ENCODE data around the gene OPCML. TPM values are rescaled to one million over a fixed set of nuclear protein-coding genes. Genes with fewer than 3 reads are reported as not detected.

Gene OPCML
- total RNA-seq, 1 experiment from 2014 or later, result not detected

DNA sequence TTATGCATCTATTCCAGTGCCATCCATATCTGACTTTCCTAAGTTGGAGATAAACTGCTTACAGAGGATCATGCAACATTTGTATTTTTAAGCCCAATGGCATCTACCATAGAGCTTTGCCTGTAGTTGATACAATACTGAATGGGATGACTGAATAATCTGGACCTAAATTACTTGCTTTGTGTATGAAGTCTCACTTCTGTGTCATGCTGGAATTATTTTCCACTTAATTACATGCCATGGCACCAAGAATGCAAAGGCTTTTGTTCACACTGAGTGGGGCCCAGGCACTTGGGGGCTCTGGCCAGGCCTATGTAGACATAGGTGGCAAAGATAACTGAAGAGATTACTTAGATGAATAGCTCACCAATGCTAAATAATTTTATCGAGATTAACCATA lies 51.6 kb downstream of the OPCML start:
- peaks cover 33% of the 10 kb centered on the region for H3K9me3 Mint-ChIP-seq (ENCODE audit: unreplicated experiment)
- DNase-seq, result no peak
- intact Hi-C loops (cut with micrococcal nuclease; ENCODE audit: unreplicated experiment), result no loop called here
- ChIA-PET POLR2A (no interaction called here), CTCF (no interaction called here)
- H3K27me3 Mint-ChIP-seq (ENCODE audit: insufficient read depth, unreplicated experiment), result no peaks in the 10 kb centered on the region
- Histone ChIP-seq H3K4me1 (no peaks in the 10 kb centered on the region), H3K36me3 (ENCODE audit: control insufficient read depth, insufficient read depth, low read length) (no peaks in the 10 kb centered on the region), H3K4me3 (ENCODE audit: low read depth, low read length) (no peak overlapping the region), H3K9me3 (peaks cover 10% of the 10 kb centered on the region), H3K27me3 (replicated peaks; ENCODE audit: control insufficient read depth, insufficient read depth, low read length) (no peaks in the 10 kb centered on the region)
- TF ChIP-seq, protein P1, sequence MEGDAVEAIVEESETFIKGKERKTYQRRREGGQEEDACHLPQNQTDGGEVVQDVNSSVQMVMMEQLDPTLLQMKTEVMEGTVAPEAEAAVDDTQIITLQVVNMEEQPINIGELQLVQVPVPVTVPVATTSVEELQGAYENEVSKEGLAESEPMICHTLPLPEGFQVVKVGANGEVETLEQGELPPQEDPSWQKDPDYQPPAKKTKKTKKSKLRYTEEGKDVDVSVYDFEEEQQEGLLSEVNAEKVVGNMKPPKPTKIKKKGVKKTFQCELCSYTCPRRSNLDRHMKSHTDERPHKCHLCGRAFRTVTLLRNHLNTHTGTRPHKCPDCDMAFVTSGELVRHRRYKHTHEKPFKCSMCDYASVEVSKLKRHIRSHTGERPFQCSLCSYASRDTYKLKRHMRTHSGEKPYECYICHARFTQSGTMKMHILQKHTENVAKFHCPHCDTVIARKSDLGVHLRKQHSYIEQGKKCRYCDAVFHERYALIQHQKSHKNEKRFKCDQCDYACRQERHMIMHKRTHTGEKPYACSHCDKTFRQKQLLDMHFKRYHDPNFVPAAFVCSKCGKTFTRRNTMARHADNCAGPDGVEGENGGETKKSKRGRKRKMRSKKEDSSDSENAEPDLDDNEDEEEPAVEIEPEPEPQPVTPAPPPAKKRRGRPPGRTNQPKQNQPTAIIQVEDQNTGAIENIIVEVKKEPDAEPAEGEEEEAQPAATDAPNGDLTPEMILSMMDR (IDR thresholded peaks at IDR 0.05; ENCODE audit: insufficient read depth in 1 of 2, low read depth in 1 of 2, low read length in 1 of 2, severe bottlenecking in 1 of 2, unreplicated experiment in 1 of 2), result no peak
- H3K4me1 Mint-ChIP-seq (ENCODE audit: low read depth, unreplicated experiment), result no peaks in the 10 kb centered on the region
- no TSS peak for BruUV-seq (replicated peaks)
- H3K36me3 Mint-ChIP-seq (ENCODE audit: insufficient read depth, unreplicated experiment), result peaks cover 4% of the 10 kb centered on the region
- no peak overlapping the region for H3K4me3 Mint-ChIP-seq (ENCODE audit: unreplicated experiment)
- no peak overlapping the region for H3K27ac Mint-ChIP-seq (ENCODE audit: unreplicated experiment)

DNA sequence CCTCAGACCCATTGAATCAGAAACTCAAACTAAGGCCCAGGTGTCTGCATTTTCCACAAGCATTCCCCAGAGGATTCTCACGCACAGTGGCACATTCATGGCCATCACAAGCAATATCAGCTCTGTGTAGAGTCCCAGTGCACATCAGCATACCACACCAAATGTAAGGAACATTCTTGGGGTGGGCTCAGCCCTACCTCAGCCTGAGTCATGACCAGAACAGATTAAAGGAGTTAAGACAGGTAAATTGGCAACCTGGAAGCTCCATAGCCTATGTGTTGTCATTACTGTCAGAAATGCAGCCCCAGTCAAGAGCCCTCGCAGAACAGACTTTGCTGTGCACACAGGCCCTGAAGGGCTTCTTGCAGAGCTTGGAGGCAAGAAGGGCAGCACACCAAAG lies 53.1 kb downstream of the OPCML start:
- CTCF ChIA-PET, result no interaction called here
- TF ChIP-seq, protein P1 (IDR thresholded peaks at IDR 0.05; ENCODE audit: insufficient read depth in 1 of 2, low read depth in 1 of 2, low read length in 1 of 2, severe bottlenecking in 1 of 2, unreplicated experiment in 1 of 2), result no peak

DNA sequence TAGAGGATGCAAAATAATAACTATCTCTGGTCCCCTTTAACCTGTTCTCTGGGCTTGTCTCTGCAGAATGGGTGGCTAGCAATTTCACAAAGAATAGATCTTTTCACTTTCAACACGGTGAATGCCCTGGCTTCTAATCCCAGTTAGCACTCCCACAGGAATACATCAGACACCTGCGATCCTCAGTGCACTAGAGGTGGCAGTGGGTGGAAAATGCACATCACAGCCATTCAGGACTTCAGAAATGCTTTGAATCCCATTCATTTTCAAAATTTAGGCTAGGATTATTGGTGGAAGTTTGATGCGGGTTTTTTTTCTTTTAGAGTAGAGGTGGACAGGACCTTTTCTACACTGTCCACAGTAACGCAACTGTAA lies 55.1 kb downstream of the OPCML start:
- Mint-ChIP-seq H3K9me3 (ENCODE audit: unreplicated experiment) (peaks cover 12% of the 10 kb centered on the region), H3K27ac (ENCODE audit: unreplicated experiment) (no peak overlapping the region), H3K4me1 (ENCODE audit: low read depth, unreplicated experiment) (no peaks in the 10 kb centered on the region), H3K27me3 (ENCODE audit: insufficient read depth, unreplicated experiment) (peaks cover 10% of the 10 kb centered on the region), H3K4me3 (ENCODE audit: unreplicated experiment) (no peak overlapping the region), H3K36me3 (ENCODE audit: insufficient read depth, unreplicated experiment) (peaks cover 4% of the 10 kb centered on the region)
- Histone ChIP-seq H3K4me1 (no peaks in the 10 kb centered on the region), H3K4me3 (ENCODE audit: low read depth, low read length) (no peak overlapping the region), H3K36me3 (ENCODE audit: control insufficient read depth, insufficient read depth, low read length) (no peaks in the 10 kb centered on the region), H3K27me3 (replicated peaks; ENCODE audit: control insufficient read depth, insufficient read depth, low read length) (no peaks in the 10 kb centered on the region), H3K9me3 (no peaks in the 10 kb centered on the region; the same call in 1 of the 2 replicates)
- no TSS peak for BruUV-seq (replicated peaks)
- intact Hi-C loops (cut with micrococcal nuclease; ENCODE audit: unreplicated experiment), result no loop called here
- ChIA-PET CTCF (no interaction called here), POLR2A (no interaction called here)
- TF ChIP-seq, protein P1 (IDR thresholded peaks at IDR 0.05; ENCODE audit: insufficient read depth in 1 of 2, low read depth in 1 of 2, low read length in 1 of 2, severe bottlenecking in 1 of 2, unreplicated experiment in 1 of 2), result no peak
- no peak for DNase-seq

More for the DNA sequence above, 53.1 kb downstream of the OPCML start:
- intact Hi-C loops (cut with micrococcal nuclease; ENCODE audit: unreplicated experiment), result no loop called here
- Mint-ChIP-seq H3K27ac (ENCODE audit: unreplicated experiment) (no peak overlapping the region), H3K4me1 (ENCODE audit: low read depth, unreplicated experiment) (no peaks in the 10 kb centered on the region), H3K9me3 (ENCODE audit: unreplicated experiment) (peaks cover 30% of the 10 kb centered on the region), H3K36me3 (ENCODE audit: insufficient read depth, unreplicated experiment) (peaks cover 4% of the 10 kb centered on the region), H3K27me3 (ENCODE audit: insufficient read depth, unreplicated experiment) (peaks cover 5% of the 10 kb centered on the region), H3K4me3 (ENCODE audit: unreplicated experiment) (no peak overlapping the region)
- POLR2A ChIA-PET, result no interaction called here
- Histone ChIP-seq H3K36me3 (ENCODE audit: control insufficient read depth, insufficient read depth, low read length) (no peaks in the 10 kb centered on the region), H3K4me3 (ENCODE audit: low read depth, low read length) (no peak overlapping the region), H3K27me3 (replicated peaks; ENCODE audit: control insufficient read depth, insufficient read depth, low read length) (no peaks in the 10 kb centered on the region), H3K9me3 (peaks cover 10% of the 10 kb centered on the region), H3K4me1 (no peaks in the 10 kb centered on the region)
- DNase-seq, result no peak
- no TSS peak for BruUV-seq (replicated peaks)
